Astrocyte (in vitro differentiated cells and primary cell): ENCODE measurements around the gene ARHGAP44. TPM values are rescaled to one million over a fixed set of nuclear protein-coding genes. Genes with fewer than 3 reads are reported as not detected.

Source experiments
- DNase-seq: peaks from one replicate; pipeline ENCODE4 v3.0.0-alpha.2; 2010; ENCODE audit warnings: low read depth
- FAIRE-seq: peaks from 2 replicates; lab custom pipeline; 2011; peaks lifted over from hg19 to GRCh38; lab: Jason Lieb, UNC
- H2AFZ ChIP-seq: 2 replicates; pipeline ENCODE4 v1.6.0; 2012; ENCODE audit warnings: low read depth, low read length, inconsistent platforms
- H3K27ac ChIP-seq: 2 replicates; pipeline ENCODE4 v1.5.1; 2011; ENCODE audit warnings: low read depth, low read length, inconsistent platforms
- H3K27me3 ChIP-seq: 2 replicates; pipeline ENCODE4 v1.6.0; 2011; ENCODE audit warnings: low read length, inconsistent platforms; ENCODE audit not compliant: insufficient read depth
- H3K36me3 ChIP-seq: 2 replicates; pipeline ENCODE4 v1.5.1; 2011; ENCODE audit warnings: low read length, inconsistent platforms; ENCODE audit not compliant: insufficient read depth
- H3K4me1 ChIP-seq: 2 replicates; pipeline ENCODE4 v1.5.1; 2011; ENCODE audit warnings: low read length, inconsistent platforms; ENCODE audit not compliant: insufficient read depth
- H3K4me2 ChIP-seq: 2 replicates; pipeline ENCODE4 v1.6.0; 2012; ENCODE audit warnings: low read length, inconsistent platforms
- H3K4me3 ChIP-seq: 2 replicates; pipeline ENCODE4 v1.5.1; 2011; ENCODE audit warnings: low read depth, mild to moderate bottlenecking, low read length, inconsistent platforms; ENCODE audit not compliant: insufficient read depth
- H3K79me2 ChIP-seq: 2 replicates; pipeline ENCODE4 v1.6.0; 2012; ENCODE audit warnings: mild to moderate bottlenecking, low read length, inconsistent platforms; ENCODE audit not compliant: insufficient read depth
- H3K9ac ChIP-seq: 2 replicates; pipeline ENCODE4 v1.6.0; 2012; ENCODE audit warnings: mild to moderate bottlenecking, low read length, inconsistent platforms
- H3K9me3 ChIP-seq: 2 replicates; pipeline ENCODE4 v1.5.1; 2012; ENCODE audit warnings: low read depth, mild to moderate bottlenecking, low read length, inconsistent platforms; ENCODE audit not compliant: insufficient read depth
- H4K20me1 ChIP-seq: 2 replicates; pipeline ENCODE4 v1.6.0; 2012; ENCODE audit warnings: low read length, inconsistent platforms; ENCODE audit not compliant: insufficient read depth
- H3K27ac Mint-ChIP-seq: one replicate; pipeline ENCODE4 v1.8.0; 2021; ENCODE audit warnings: mild to moderate bottlenecking, mixed read lengths; ENCODE audit not compliant: unreplicated experiment
- H3K27me3 Mint-ChIP-seq: one replicate; pipeline ENCODE4 v1.8.0; 2021; ENCODE audit warnings: low read depth, mixed read lengths; ENCODE audit not compliant: unreplicated experiment
- H3K36me3 Mint-ChIP-seq: one replicate; pipeline ENCODE4 v1.8.0; 2021; ENCODE audit warnings: low read depth, mixed read lengths; ENCODE audit not compliant: unreplicated experiment
- H3K4me1 Mint-ChIP-seq: one replicate; pipeline ENCODE4 v1.8.0; 2021; ENCODE audit warnings: low read depth, mixed read lengths; ENCODE audit not compliant: unreplicated experiment
- H3K4me3 Mint-ChIP-seq: one replicate; pipeline ENCODE4 v1.8.0; 2021; ENCODE audit warnings: mild to moderate bottlenecking, moderate library complexity, mixed read lengths; ENCODE audit not compliant: unreplicated experiment
- H3K9me3 Mint-ChIP-seq: one replicate; pipeline ENCODE4 v1.8.0; 2021; ENCODE audit warnings: mild to moderate bottlenecking, mixed read lengths; ENCODE audit not compliant: unreplicated experiment
- EZH2 ChIP-seq: IDR thresholded peaks from 2 replicates; pipeline ENCODE4 v1.6.1; 2012; ENCODE audit warnings: mild to moderate bottlenecking, low read length, inconsistent platforms; ENCODE audit not compliant: insufficient read depth
- total RNA-seq: library from RNA; stranded (reverse); gene quantifications from 2 replicates; pipeline ENCODE4 v1.2.1, GENCODE V29; 2021
- TF ChIP-seq, protein P1 (sequence below): IDR thresholded peaks from 2 replicates; pipeline ENCODE4 v1.5.1; 2011; ENCODE audit warnings: low read depth, mild to moderate bottlenecking, inconsistent platforms, low read length, moderate library complexity; ENCODE audit not compliant: insufficient read depth

The ARHGAP44 gene
- total RNA-seq, 1 donor from 2014 or later, result 3.0 TPM

GRCh38 chr17:12983991-12984884 is 194.9 kb downstream of the ARHGAP44 start:
- no peaks in the 10 kb centered on the region for H3K27me3 ChIP-seq
- Mint-ChIP-seq H3K4me3 (no peak overlapping the region), H3K27me3 (no peaks in the 10 kb centered on the region), H3K9me3 (no peaks in the 10 kb centered on the region), H3K36me3 (no peaks in the 10 kb centered on the region), H3K4me1 (peaks cover 2% of the 10 kb centered on the region), H3K27ac (no peak overlapping the region)
- H3K79me2 ChIP-seq, result no peaks in the 10 kb centered on the region
- TF ChIP-seq, protein P1, sequence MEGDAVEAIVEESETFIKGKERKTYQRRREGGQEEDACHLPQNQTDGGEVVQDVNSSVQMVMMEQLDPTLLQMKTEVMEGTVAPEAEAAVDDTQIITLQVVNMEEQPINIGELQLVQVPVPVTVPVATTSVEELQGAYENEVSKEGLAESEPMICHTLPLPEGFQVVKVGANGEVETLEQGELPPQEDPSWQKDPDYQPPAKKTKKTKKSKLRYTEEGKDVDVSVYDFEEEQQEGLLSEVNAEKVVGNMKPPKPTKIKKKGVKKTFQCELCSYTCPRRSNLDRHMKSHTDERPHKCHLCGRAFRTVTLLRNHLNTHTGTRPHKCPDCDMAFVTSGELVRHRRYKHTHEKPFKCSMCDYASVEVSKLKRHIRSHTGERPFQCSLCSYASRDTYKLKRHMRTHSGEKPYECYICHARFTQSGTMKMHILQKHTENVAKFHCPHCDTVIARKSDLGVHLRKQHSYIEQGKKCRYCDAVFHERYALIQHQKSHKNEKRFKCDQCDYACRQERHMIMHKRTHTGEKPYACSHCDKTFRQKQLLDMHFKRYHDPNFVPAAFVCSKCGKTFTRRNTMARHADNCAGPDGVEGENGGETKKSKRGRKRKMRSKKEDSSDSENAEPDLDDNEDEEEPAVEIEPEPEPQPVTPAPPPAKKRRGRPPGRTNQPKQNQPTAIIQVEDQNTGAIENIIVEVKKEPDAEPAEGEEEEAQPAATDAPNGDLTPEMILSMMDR, result no peak
- TF ChIP-seq EZH2, result no peak
- peak overlapping the region; percentile 39 for H3K4me2 ChIP-seq
- peaks cover 17% of the 10 kb centered on the region for H3K4me1 ChIP-seq
- FAIRE-seq (no peak), DNase-seq (peak; percentile 96)
- peak overlapping the region; percentile 23 for H2AFZ ChIP-seq
- H4K20me1 ChIP-seq, result no peaks in the 10 kb centered on the region
- no peaks in the 10 kb centered on the region for H3K36me3 ChIP-seq
- H3K9me3 ChIP-seq, result no peaks in the 10 kb centered on the region
- H3K9ac ChIP-seq, result peak overlapping the region; percentile 17
- H3K4me3 ChIP-seq, result no peak overlapping the region
- peak overlapping the region; percentile 55 for H3K27ac ChIP-seq

DNA sequence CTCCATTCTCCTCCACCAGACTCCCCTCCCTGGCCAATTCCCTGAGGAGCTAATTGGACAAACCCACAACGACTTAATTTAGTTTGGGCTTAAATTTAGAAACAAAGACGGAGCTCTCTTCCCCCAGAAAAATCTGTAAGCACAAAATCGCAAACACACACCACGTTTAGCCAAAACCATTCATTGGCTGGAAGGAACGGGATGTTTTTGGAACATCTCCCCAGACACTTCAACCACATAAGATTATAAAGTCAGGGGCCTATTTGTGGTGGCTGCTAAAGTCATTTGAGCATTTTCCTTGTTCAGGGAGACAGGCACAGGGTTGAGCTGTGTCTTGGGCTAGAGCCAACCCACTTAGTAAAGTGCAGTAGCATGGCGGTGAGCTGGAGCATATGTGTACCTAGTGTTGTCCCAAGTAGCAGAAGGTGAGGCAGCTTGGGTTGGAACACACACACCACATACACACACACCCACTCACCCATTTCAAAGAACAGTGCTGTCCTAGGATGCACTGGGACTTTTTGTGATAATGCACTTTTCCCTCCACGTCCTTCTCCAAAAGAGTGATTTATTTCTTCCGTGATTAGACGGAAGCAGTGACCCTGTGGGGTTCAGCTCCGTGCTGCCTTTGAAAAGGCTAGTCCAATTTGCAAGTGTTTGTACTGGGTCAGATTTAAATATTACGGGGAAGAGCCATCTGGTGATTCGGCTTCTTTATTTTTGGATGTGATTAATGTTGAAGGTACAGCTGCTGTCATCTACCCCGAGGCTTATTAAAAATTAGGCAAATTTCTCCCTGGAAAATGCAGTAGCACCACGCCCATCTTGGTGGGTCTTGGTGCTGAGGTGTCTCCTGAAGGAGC is 196.4 kb downstream of the ARHGAP44 start:
- Mint-ChIP-seq H3K36me3 (no peaks in the 10 kb centered on the region), H3K4me3 (no peak overlapping the region), H3K9me3 (no peaks in the 10 kb centered on the region), H3K27ac (no peak overlapping the region), H3K27me3 (no peaks in the 10 kb centered on the region), H3K4me1 (peaks cover 2% of the 10 kb centered on the region)
- Histone ChIP-seq H3K9me3 (no peaks in the 10 kb centered on the region), H3K79me2 (no peaks in the 10 kb centered on the region), H3K9ac (no peak overlapping the region), H4K20me1 (peaks cover 5% of the 10 kb centered on the region), H3K4me3 (no peak overlapping the region), H3K27ac (no peak overlapping the region), H3K4me1 (peaks cover 17% of the 10 kb centered on the region), H2AFZ (no peak overlapping the region), H3K27me3 (no peaks in the 10 kb centered on the region), H3K4me2 (peak overlapping the region; percentile 39), H3K36me3 (no peaks in the 10 kb centered on the region)
- peak; percentile 78 for DNase-seq
- TF ChIP-seq, protein P1, result no peak
- TF ChIP-seq EZH2, result no peak
- no peak for FAIRE-seq
